Large intestine (tissue), 3 donors: ENCODE data around the gene CHRM4. TPM values are rescaled to one million over a fixed set of nuclear protein-coding genes. Genes with fewer than 3 reads are reported as not detected.
A peak's percentile ranks its signal among the peaks of the same experiment; 100 is the strongest.

Experiments used
- DNase-seq, 2 donors: peaks; one replicate each; pipeline versions ENCODE4 v3.0.0 to v3.0.0-alpha.2; 2013
- H3K27ac ChIP-seq: one replicate; pipeline ENCODE4 v1.5.1; 2013; ENCODE audit warnings: low read length
- H3K27me3 ChIP-seq: 2 replicates; pipeline ENCODE4 v1.6.1; 2013; ENCODE audit warnings: low read length; ENCODE audit not compliant: control insufficient read depth, insufficient read depth
- H3K36me3 ChIP-seq: 2 replicates; pipeline ENCODE4 v1.6.1; 2013; ENCODE audit warnings: low read length; ENCODE audit not compliant: control insufficient read depth, insufficient read depth
- H3K4me1 ChIP-seq: one replicate; pipeline ENCODE4 v1.6.1; 2013; ENCODE audit warnings: low read length; ENCODE audit not compliant: control insufficient read depth, insufficient read depth
- H3K4me3 ChIP-seq: one replicate; pipeline ENCODE4 v1.5.1; 2013; ENCODE audit warnings: low read length
- H3K9me3 ChIP-seq: one replicate; pipeline ENCODE4 v1.6.1; 2013; ENCODE audit warnings: mild to moderate bottlenecking, low read depth, low read length, moderate library complexity; ENCODE audit not compliant: control insufficient read depth
- WGBS: methylation state at CpG from one replicate; pipeline ENCODE4 v1.1.5; 2013; ENCODE audit warnings: low lambda C conversion rate; ENCODE audit not compliant: insufficient coverage; 5-methylcytosine and 5-hydroxymethylcytosine counted together
- polyA plus RNA-seq: library from polyadenylated mRNA; unstranded; fragments of 120-200 nt; gene quantifications from one replicate; pipeline ENCODE4 v1.2.1, GENCODE V29; 2013

CHRM4 gene
- polyA plus RNA-seq, 1 donor, result 7.1 TPM

GRCh38 chr11:46359953-46360352 lies 31.6 kb downstream of the CHRM4 start:
- Histone ChIP-seq H3K36me3 (peaks cover 6% of the 10 kb centered on the region), H3K27ac (no peak overlapping the region), H3K27me3 (no peaks in the 10 kb centered on the region), H3K4me3 (no peak overlapping the region), H3K9me3 (no peaks in the 10 kb centered on the region), H3K4me1 (peaks cover 11% of the 10 kb centered on the region)
- DNase-seq, result no peak
- 100% methylated on average over 1 of the region's 1 CpG for WGBS

GRCh38 chr11:46357483-46357936 lies 34.1 kb downstream of the CHRM4 start:
- Histone ChIP-seq H3K9me3 (no peaks in the 10 kb centered on the region), H3K36me3 (peaks cover 8% of the 10 kb centered on the region), H3K4me1 (peaks cover 11% of the 10 kb centered on the region), H3K27ac (no peak overlapping the region), H3K4me3 (no peak overlapping the region), H3K27me3 (no peaks in the 10 kb centered on the region)
- no peak for DNase-seq
- 94% methylated on average over 3 of the region's 11 CpGs for WGBS

- no peak overlapping the region for H3K27ac ChIP-seq
Measured at GRCh38 chr11:46356924-46357482, 34.6 kb downstream of the CHRM4 start.

GRCh38 chr11:46353698-46354097 lies 37.9 kb downstream of the CHRM4 start:
- H3K36me3 ChIP-seq, result peaks cover 4% of the 10 kb centered on the region
- no peak overlapping the region for H3K4me3 ChIP-seq
- no peaks in the 10 kb centered on the region for H3K9me3 ChIP-seq
- WGBS, result no CpG with 5 or more reads among the region's 9 CpGs
- H3K27ac ChIP-seq, result no peak overlapping the region
- H3K27me3 ChIP-seq, result no peaks in the 10 kb centered on the region
- DNase-seq, result no peak
- H3K4me1 ChIP-seq, result peaks cover 32% of the 10 kb centered on the region

More at GRCh38 chr11:46356924-46357482, 34.6 kb downstream of the CHRM4 start:
- WGBS, result no CpG with 5 or more reads among the region's 7 CpGs
- DNase-seq, result no peak
- Histone ChIP-seq H3K36me3 (peaks cover 4% of the 10 kb centered on the region), H3K9me3 (no peaks in the 10 kb centered on the region), H3K27me3 (no peaks in the 10 kb centered on the region), H3K4me3 (no peak overlapping the region), H3K4me1 (peaks cover 12% of the 10 kb centered on the region)

- Histone ChIP-seq H3K4me3 (no peak overlapping the region), H3K27me3 (no peaks in the 10 kb centered on the region), H3K36me3 (peaks cover 4% of the 10 kb centered on the region), H3K27ac (no peak overlapping the region), H3K4me1 (peaks cover 33% of the 10 kb centered on the region), H3K9me3 (no peaks in the 10 kb centered on the region)
- peak in 1 of 2 donors; percentile 63 for DNase-seq
- no CpG with 5 or more reads among the region's 33 CpGs for WGBS
Measured at GRCh38 chr11:46352063-46352841, 39.3 kb downstream of the CHRM4 start.

GRCh38 chr11:46351606-46352005 lies 40.0 kb downstream of the CHRM4 start:
- Histone ChIP-seq H3K27me3 (no peaks in the 10 kb centered on the region), H3K4me3 (no peak overlapping the region), H3K36me3 (peaks cover 4% of the 10 kb centered on the region), H3K4me1 (peaks cover 33% of the 10 kb centered on the region), H3K9me3 (no peaks in the 10 kb centered on the region), H3K27ac (no peak overlapping the region)
- no peak for DNase-seq
- no CpG with 5 or more reads among the region's 5 CpGs for WGBS

DNA sequence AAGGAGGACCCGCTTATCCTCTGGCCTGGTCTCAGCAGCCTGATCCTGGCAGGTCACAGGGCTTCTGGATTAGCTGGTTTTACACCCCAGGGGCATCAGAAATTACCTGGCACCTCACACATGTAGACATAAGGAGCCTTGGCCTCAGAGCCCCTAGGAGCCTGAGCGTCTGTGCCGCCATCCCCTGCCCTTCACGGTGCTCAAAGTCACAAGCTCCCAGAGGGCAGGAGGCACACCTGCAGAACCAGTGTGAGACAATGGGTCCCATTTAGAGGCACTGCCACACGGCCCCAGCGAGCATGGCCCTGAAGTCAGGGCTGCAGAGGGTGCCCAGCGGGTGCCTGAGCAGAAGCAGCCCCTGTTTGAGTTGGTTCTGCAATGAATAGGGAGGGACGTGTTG lies 40.4 kb downstream of the CHRM4 start:
- no peak overlapping the region for H3K27ac ChIP-seq
- no peak overlapping the region for H3K4me3 ChIP-seq
- peaks cover 33% of the 10 kb centered on the region for H3K4me1 ChIP-seq
- DNase-seq, result no peak
- no peaks in the 10 kb centered on the region for H3K9me3 ChIP-seq
- peaks cover 2% of the 10 kb centered on the region for H3K36me3 ChIP-seq
- no CpG with 5 or more reads among the region's 8 CpGs for WGBS
- no peaks in the 10 kb centered on the region for H3K27me3 ChIP-seq

DNA sequence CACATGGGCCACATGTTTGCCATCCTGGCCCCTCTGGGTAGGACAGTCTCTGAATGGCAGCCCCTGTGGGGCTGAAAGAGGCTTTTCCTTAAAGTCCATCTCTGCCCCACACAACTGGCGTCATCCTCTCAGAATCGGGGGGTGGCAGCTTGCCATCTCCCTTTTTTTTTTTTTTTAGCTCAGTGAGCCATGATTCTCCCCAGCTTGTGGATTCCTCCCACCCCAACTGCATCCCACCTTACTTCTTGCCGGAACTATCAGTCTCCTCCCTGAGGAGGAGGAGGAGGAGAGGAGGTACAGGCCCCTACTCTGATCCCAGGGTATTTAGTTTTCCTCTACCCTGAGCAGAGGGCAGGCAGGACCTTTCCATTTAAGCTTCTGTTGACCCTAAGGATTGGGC lies 40.9 kb downstream of the CHRM4 start:
- Histone ChIP-seq H3K4me1 (peaks cover 33% of the 10 kb centered on the region), H3K4me3 (no peak overlapping the region), H3K36me3 (peaks cover 2% of the 10 kb centered on the region), H3K27me3 (no peaks in the 10 kb centered on the region), H3K9me3 (no peaks in the 10 kb centered on the region), H3K27ac (no peak overlapping the region)
- DNase-seq, result no peak
- no CpG with 5 or more reads among the region's 3 CpGs for WGBS

DNA sequence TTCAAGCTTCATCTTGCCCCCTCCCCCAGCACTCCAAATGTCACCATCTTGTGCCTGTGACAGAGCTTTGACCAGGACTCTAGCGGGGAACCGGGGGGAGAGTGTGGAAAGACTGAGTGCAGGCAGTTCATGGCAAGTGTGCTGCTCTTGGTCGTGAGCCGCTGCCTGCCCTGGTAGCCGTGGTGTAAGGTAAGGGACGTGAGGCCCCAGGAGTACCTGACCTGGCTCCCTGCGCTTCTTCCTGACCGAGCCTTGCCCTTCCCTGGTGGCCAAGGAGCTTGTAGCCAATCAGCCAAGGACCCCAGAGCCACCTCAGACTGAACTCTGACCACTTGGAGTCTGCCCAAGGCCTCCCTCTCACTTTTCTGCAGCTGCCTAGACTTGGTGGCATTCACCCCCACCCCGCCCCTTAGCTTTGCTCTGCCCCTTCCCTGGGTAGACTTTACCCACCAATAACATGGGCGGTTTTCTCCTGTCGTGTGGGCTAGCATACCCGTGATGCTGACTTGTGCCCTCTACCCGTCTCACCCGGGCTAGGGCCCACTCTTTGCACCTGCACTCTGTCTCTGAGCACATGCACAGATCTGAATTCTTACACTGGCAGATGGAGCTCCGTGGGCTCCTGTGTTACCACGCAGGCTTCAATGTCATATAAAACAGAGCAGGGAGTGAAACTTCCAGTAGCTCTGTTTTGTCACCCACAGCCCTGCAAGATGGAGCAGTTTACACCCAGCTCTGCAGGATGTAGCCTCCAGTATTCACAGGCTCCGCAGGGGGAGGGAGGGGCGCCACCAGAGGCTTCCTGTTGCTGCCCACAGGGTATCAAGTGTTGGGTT lies 42.8 kb downstream of the CHRM4 start:
- Histone ChIP-seq H3K4me1 (peaks cover 33% of the 10 kb centered on the region), H3K9me3 (no peaks in the 10 kb centered on the region), H3K27ac (peak overlapping the region; percentile 5), H3K4me3 (peak overlapping the region; percentile 91), H3K36me3 (peaks cover 2% of the 10 kb centered on the region), H3K27me3 (no peaks in the 10 kb centered on the region)
- peak in 1 of 2 donors; percentile 75 for DNase-seq
- WGBS, result no CpG with 5 or more reads among the region's 18 CpGs

- no peaks in the 10 kb centered on the region for H3K36me3 ChIP-seq
- WGBS, result no CpG with 5 or more reads among the region's 63 CpGs
- peak overlapping the region; percentile 15 for H3K27ac ChIP-seq
- peak in 1 of 2 donors; percentile 53 for DNase-seq
- no peaks in the 10 kb centered on the region for H3K27me3 ChIP-seq
- no peaks in the 10 kb centered on the region for H3K9me3 ChIP-seq
- H3K4me1 ChIP-seq, result peaks cover 33% of the 10 kb centered on the region
- H3K4me3 ChIP-seq, result peak overlapping the region; percentile 91
Measured at GRCh38 chr11:46347637-46348311, 43.8 kb downstream of the CHRM4 start.
